PFSK-1 (cell line): ENCODE measurements around the gene EIF4G1.

Experiments
- FOXP2 ChIP-seq: optimal IDR thresholded peaks from 2 replicates; pipeline ENCODE3; 2011; ENCODE audit warnings: borderline replicate concordance, control low read depth, inconsistent platforms; ENCODE audit not compliant: insufficient read depth; ENCODE audit errors: extremely low read length, extremely low read depth
- POLR2AphosphoS5 ChIP-seq: IDR thresholded peaks from 2 replicates; pipeline ENCODE4 v1.6.1; 2012; ENCODE audit warnings: low read depth, mild to moderate bottlenecking, control low read depth, low read length, moderate library complexity
- REST ChIP-seq, 2 experiments: IDR thresholded peaks; 2 replicates each; pipeline versions ENCODE4 v1.6.1 to v1.8.0; 2011 to 2012; ENCODE audit warnings: low read depth in 2 of 2, low read length in 2 of 2, control low read depth in 1 of 2, inconsistent platforms in 1 of 2, mild to moderate bottlenecking in 1 of 2, moderate library complexity in 1 of 2; ENCODE audit not compliant: insufficient read depth in 1 of 2
- SIN3A ChIP-seq: IDR thresholded peaks from 2 replicates; pipeline ENCODE4 v1.6.1; 2012; ENCODE audit warnings: mild to moderate bottlenecking, low read length, moderate library complexity, borderline replicate concordance; ENCODE audit not compliant: insufficient read depth
- TAF1 ChIP-seq: IDR thresholded peaks from 2 replicates; pipeline ENCODE4 v1.6.1; 2012; ENCODE audit warnings: low read length, control low read depth, borderline replicate concordance; ENCODE audit not compliant: insufficient read depth

- no peak for TF ChIP-seq POLR2AphosphoS5
- TF ChIP-seq REST (IDR thresholded peaks at IDR 0.05; ENCODE audit: insufficient read depth in 1 of 2, low read depth in 2 of 2, low read length in 2 of 2), result no peak
- no peak for TF ChIP-seq FOXP2
- TF ChIP-seq TAF1, result no peak
- no peak for TF ChIP-seq SIN3A
These were observed 54.3 kb downstream of the EIF4G1 start for GRCh38 chr3:184368586-184369183.
